Stimulated activated CD4-positive, alpha-beta T cell treated with anti-CD3 and anti-CD28 coated beads, Interleukin-12 subunit alpha, Interleukin-12 subunit beta, amount 100 ng/mL, for 48 hours (primary cell): Measurements from ENCODE around the gene HDAC1.

Source experiments
- DNase-seq, 3 donors: peaks; one replicate each; pipeline ENCODE4 v3.0.0-alpha.2; 2020; ENCODE audit warnings: low read depth in 2 of 3, low spot score in 1 of 3

HDAC1 gene

DNA sequence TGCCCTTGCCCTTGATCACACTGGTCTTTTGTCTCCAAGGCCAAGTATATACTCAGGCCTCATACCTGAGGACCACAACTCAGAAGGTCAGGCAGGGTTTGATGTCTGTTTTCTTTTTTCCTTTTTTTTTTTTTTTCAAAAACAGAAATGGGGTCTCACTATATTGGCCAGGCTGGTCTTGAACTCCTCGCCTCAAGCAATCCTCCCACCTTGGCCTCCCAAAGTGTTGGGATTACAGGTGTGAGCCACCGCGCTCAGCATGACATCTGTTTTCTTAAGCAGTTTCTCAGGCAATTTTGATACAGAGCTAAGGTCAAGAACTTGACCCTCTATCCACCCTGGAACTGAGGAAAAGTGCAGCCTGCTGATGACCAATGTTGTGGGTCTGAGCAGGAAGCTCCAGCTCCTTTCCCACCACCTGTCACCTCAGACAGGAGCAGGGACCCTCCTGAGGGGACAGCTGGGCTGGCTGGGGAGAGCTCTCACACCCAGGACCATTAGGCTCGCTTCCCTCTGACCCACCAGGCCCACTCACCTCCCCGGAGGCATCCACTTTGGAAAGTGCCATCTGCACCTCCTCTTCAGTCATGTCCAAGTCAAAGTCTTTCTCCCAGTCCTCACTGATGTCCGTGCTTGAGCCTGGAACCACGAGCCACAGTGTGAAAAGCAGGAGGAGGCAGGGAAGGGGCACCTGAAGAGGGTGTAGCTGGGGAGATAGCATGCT, 76.2 kb downstream of the HDAC1 start:
- no peak for DNase-seq

- DNase-seq = no peak
Measured at GRCh38 chr1:32372149-32372756, 80.4 kb downstream of the HDAC1 start.

DNA sequence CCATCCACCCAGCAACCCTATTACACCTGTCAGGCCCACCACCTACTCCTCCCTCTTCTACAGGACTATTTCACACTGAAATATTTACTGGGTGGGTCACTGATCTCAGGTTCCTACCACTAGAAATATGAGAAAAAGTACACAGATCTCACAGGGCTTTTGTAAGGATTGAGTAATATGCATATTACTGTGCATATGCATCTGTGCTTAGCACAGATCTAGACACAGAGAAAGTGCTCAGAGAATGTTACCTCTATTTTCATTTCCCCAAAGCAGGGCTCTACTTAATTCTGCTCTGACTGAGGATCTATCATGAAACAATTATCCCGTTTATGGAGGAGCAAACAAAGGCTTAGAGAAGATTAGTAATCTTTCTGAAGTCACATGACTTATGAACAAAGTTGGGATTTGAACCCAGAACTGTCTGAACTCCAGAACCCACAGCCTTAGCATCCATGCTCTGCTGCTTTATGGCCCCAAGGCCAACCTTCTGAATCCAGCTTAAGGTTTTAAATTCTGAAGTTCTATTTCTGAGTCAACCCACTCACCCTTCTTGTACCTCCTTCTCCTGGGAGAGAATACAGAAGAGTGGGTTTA, 82.2 kb downstream of the HDAC1 start:
- no peak for DNase-seq

GRCh38 chr1:32376199-32376598, 84.3 kb downstream of the HDAC1 start:
- no peak for DNase-seq

- DNase-seq = no peak
Measured at GRCh38 chr1:32377541-32378220, 85.8 kb downstream of the HDAC1 start.

DNA sequence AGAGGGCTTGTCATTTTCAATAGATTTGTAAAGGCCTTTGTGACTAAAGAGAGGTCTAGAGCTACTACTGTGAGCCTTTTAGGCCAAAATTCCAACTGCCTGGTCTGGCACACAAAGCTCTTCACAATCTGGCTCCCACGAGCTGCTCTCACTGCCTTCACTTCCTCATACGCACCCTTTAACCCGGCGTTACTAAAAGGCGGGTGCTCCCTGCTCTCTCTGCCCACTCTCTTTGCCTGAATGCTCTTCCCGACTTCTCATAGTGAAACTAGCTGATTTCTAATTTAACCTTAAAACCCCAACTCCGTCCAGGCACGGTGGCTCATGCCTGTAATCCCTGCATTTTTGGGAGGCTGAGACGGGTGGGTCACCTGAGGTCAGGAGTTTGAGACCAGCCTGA, 88.2 kb downstream of the HDAC1 start:
- DNase-seq = no peak
